Umbilical cord (tissue), 2 donors: Measurements from ENCODE around the gene PLA2G4A. TPM values are rescaled to one million over a fixed set of nuclear protein-coding genes. Genes with fewer than 3 reads are reported as not detected.
"Not testable (repeated sequence)": the region's sequence is repeated elsewhere in the genome, so short reads cannot be mapped to it uniquely, and the experiment has no call there.

Experiments
- DNase-seq: peaks from one replicate; pipeline ENCODE4 v3.0.0-alpha.2; 2015; ENCODE audit warnings: low spot score
- total RNA-seq: library from RNA; depleted of rRNA; stranded (reverse); fragments of >200 nt; gene quantifications from one replicate; pipeline ENCODE4 v1.2.3, GENCODE V29; 2014; ENCODE audit warnings: low replicate concordance; ENCODE audit not compliant: insufficient read depth

Gene PLA2G4A
- total RNA-seq, 1 donor from 2014 or later: 17.8 TPM

GRCh38 chr1:186921386-186921785, 92.6 kb downstream of the PLA2G4A start:
- DNase-seq: not testable (repeated sequence)

GRCh38 chr1:186922814-186923213, 94.1 kb downstream of the PLA2G4A start:
- DNase-seq: not testable (repeated sequence)

GRCh38 chr1:186923486-186923885, 94.7 kb downstream of the PLA2G4A start:
- DNase-seq: no peak

GRCh38 chr1:186925881-186926669, 97.3 kb downstream of the PLA2G4A start:
- no peak for DNase-seq

GRCh38 chr1:186927884-186928283, 99.1 kb downstream of the PLA2G4A start:
- peak; percentile 45 for DNase-seq

GRCh38 chr1:186930238-186930637, 101.5 kb downstream of the PLA2G4A start:
- DNase-seq: peak; percentile 11

GRCh38 chr1:186937016-186937670, 108.4 kb downstream of the PLA2G4A start:
- no peak for DNase-seq

GRCh38 chr1:186943891-186944686, 115.3 kb downstream of the PLA2G4A start:
- DNase-seq: peak; percentile 11

- DNase-seq: no peak
Measured at GRCh38 chr1:186945146-186945545, 116.4 kb downstream of the PLA2G4A start.

GRCh38 chr1:186948535-186948934, 119.8 kb downstream of the PLA2G4A start:
- peak; percentile 37 for DNase-seq

- no peak for DNase-seq
Measured at GRCh38 chr1:186949173-186949572, 120.4 kb downstream of the PLA2G4A start.

- DNase-seq: no peak
Measured at GRCh38 chr1:186950547-186950946, 121.8 kb downstream of the PLA2G4A start.

- DNase-seq: no peak
Measured at GRCh38 chr1:186953876-186954275, 125.1 kb downstream of the PLA2G4A start.

GRCh38 chr1:186957314-186957713, 128.6 kb downstream of the PLA2G4A start:
- no peak for DNase-seq

GRCh38 chr1:186958520-186958919, 129.8 kb downstream of the PLA2G4A start:
- DNase-seq: no peak

GRCh38 chr1:186960861-186961260, 132.1 kb downstream of the PLA2G4A start:
- no peak for DNase-seq

GRCh38 chr1:186965847-186966246, 137.1 kb downstream of the PLA2G4A start:
- DNase-seq: no peak

- no peak for DNase-seq
Measured at GRCh38 chr1:186966456-186966855, 137.7 kb downstream of the PLA2G4A start.

GRCh38 chr1:186967656-186968394, 139.1 kb downstream of the PLA2G4A start:
- DNase-seq: no peak

- peak; percentile 48 for DNase-seq
Measured at GRCh38 chr1:186974774-186975181, 146.0 kb downstream of the PLA2G4A start.

GRCh38 chr1:186975220-186975619, 146.5 kb downstream of the PLA2G4A start:
- no peak for DNase-seq
